Measurements from ENCODE around the gene UBE4B. TPM values are rescaled to one million over a fixed set of nuclear protein-coding genes. Genes with fewer than 3 reads are reported as not detected.

Gene UBE4B
- polyA plus RNA-seq (2013): 43.2 and 44.4 TPM in 2 replicates

- Histone ChIP-seq H3K79me2 (ENCODE audit: control insufficient read depth, insufficient read depth, low read length, poor library complexity) (peaks cover 10% of the 10 kb centered on the region), H2BK12ac (ENCODE audit: low read length) (peak within 1 kb of the TSS; percentile 96), H3K9ac (ENCODE audit: low read length) (peak within 1 kb of the TSS; percentile 90), H2BK5ac (ENCODE audit: low read depth, low read length, poor library complexity) (peak within 1 kb of the TSS; percentile 92), H3K4me3 (ENCODE audit: low read depth, low read length) (peak within 1 kb of the TSS; percentile 96), H2BK120ac (ENCODE audit: insufficient read depth, low read length, poor library complexity) (peak within 1 kb of the TSS; percentile 97), H4K8ac (ENCODE audit: low read depth, low read length) (peak within 1 kb of the TSS; percentile 99), H3K23ac (ENCODE audit: low read length) (no peak within 1 kb of the TSS), H3K27me3 (ENCODE audit: insufficient read depth, low read length) (no peaks in the 10 kb centered on the region), H3K4ac (ENCODE audit: low read depth, low read length) (peak within 1 kb of the TSS; percentile 66), H3K14ac (ENCODE audit: low read length) (peak within 1 kb of the TSS; percentile 89), H3K79me1 (ENCODE audit: low read length) (peaks cover 13% of the 10 kb centered on the region), H4K12ac (ENCODE audit: low read depth, low read length) (peak within 1 kb of the TSS; percentile 86), H3K9me3 (ENCODE audit: insufficient read depth, low read depth, low read length) (no peaks in the 10 kb centered on the region), H3K36me3 (ENCODE audit: control insufficient read depth in 1 of 2, insufficient read depth in 2 of 2, low read length in 2 of 2) (peaks cover under 1 to 2% of the 10 kb centered on the region in 2 experiments), H2AK5ac (ENCODE audit: low read length) (peak within 1 kb of the TSS; percentile 49), H3K4me1 (ENCODE audit: control insufficient read depth in 1 of 2, insufficient read depth in 2 of 2, low read length in 2 of 2) (peaks cover 0 to 3% of the 10 kb centered on the region in 2 experiments), H2AFZ (ENCODE audit: insufficient read depth, low read length, poor library complexity) (peak within 1 kb of the TSS; percentile 100), H3K4me2 (ENCODE audit: low read length) (peak within 1 kb of the TSS; percentile 60), H3K18ac (ENCODE audit: low read length) (peak within 1 kb of the TSS; percentile 93), H4K91ac (ENCODE audit: low read depth, low read length) (peak within 1 kb of the TSS; percentile 86), H3K27ac (ENCODE audit: low read depth, low read length) (peak within 1 kb of the TSS; percentile 92)
- peak; percentile 99 for DNase-seq
- no CpG with 5 or more reads among the region's 73 CpGs for WGBS (ENCODE audit: extremely low coverage, insufficient coverage, insufficient read length)
Observed at GRCh38 chr1:10032590-10033358, at the start of gene UBE4B. Gene UBE4B (plus strand): TSS chr1:10032958. CDS start chr1:10033671, 713 bp downstream.

GRCh38 chr1:9984253-9984652, 48.5 kb upstream of the UBE4B start:
- no peak for DNase-seq
- no peak overlapping the region for H2BK120ac ChIP-seq (ENCODE audit: insufficient read depth, low read length, poor library complexity)
- H3K23ac ChIP-seq (ENCODE audit: low read length): no peak overlapping the region
- H3K36me3 ChIP-seq (ENCODE audit: control insufficient read depth in 1 of 2, insufficient read depth in 2 of 2, low read length in 2 of 2): peaks cover 7 to 9% of the 10 kb centered on the region in 2 experiments
- no peak overlapping the region for H2AK5ac ChIP-seq (ENCODE audit: low read length)
- no peak overlapping the region for H2BK12ac ChIP-seq (ENCODE audit: low read length)
- H3K79me1 ChIP-seq (ENCODE audit: low read length): no peaks in the 10 kb centered on the region
- no peak overlapping the region for H4K12ac ChIP-seq (ENCODE audit: low read depth, low read length)
- no peak overlapping the region for H3K9ac ChIP-seq (ENCODE audit: low read length)
- no peak overlapping the region for H4K91ac ChIP-seq (ENCODE audit: low read depth, low read length)
- no peak overlapping the region for H3K14ac ChIP-seq (ENCODE audit: low read length)
- H3K18ac ChIP-seq (ENCODE audit: low read length): no peak overlapping the region
- no peak overlapping the region for H3K4me2 ChIP-seq (ENCODE audit: low read length)
- H3K79me2 ChIP-seq (ENCODE audit: control insufficient read depth, insufficient read depth, low read length, poor library complexity): no peaks in the 10 kb centered on the region
- no peak overlapping the region for H3K4ac ChIP-seq (ENCODE audit: low read depth, low read length)
- no peaks in the 10 kb centered on the region for H3K27me3 ChIP-seq (ENCODE audit: insufficient read depth, low read length)
- H3K4me3 ChIP-seq (ENCODE audit: low read depth, low read length): no peak overlapping the region
- no peak overlapping the region for H2AFZ ChIP-seq (ENCODE audit: insufficient read depth, low read length, poor library complexity)
- no peaks in the 10 kb centered on the region for H3K4me1 ChIP-seq (ENCODE audit: control insufficient read depth in 1 of 2, insufficient read depth in 2 of 2, low read length in 2 of 2)
- H4K8ac ChIP-seq (ENCODE audit: low read depth, low read length): no peak overlapping the region
- no peak overlapping the region for H3K27ac ChIP-seq (ENCODE audit: low read depth, low read length)
- no peak overlapping the region for H2BK5ac ChIP-seq (ENCODE audit: low read depth, low read length, poor library complexity)
- no CpG with 5 or more reads among the region's 5 CpGs for WGBS (ENCODE audit: extremely low coverage, insufficient coverage, insufficient read length)
- no peaks in the 10 kb centered on the region for H3K9me3 ChIP-seq (ENCODE audit: insufficient read depth, low read depth, low read length)

GRCh38 chr1:9985001-9985400, 47.8 kb upstream of the UBE4B start:
- Histone ChIP-seq H3K4me3 (ENCODE audit: low read depth, low read length) (no peak overlapping the region), H4K8ac (ENCODE audit: low read depth, low read length) (no peak overlapping the region), H3K9ac (ENCODE audit: low read length) (no peak overlapping the region), H3K18ac (ENCODE audit: low read length) (no peak overlapping the region), H3K4ac (ENCODE audit: low read depth, low read length) (no peak overlapping the region), H3K79me2 (ENCODE audit: control insufficient read depth, insufficient read depth, low read length, poor library complexity) (no peaks in the 10 kb centered on the region), H2BK120ac (ENCODE audit: insufficient read depth, low read length, poor library complexity) (no peak overlapping the region), H4K91ac (ENCODE audit: low read depth, low read length) (no peak overlapping the region), H3K9me3 (ENCODE audit: insufficient read depth, low read depth, low read length) (no peaks in the 10 kb centered on the region), H3K79me1 (ENCODE audit: low read length) (no peaks in the 10 kb centered on the region), H3K27me3 (ENCODE audit: insufficient read depth, low read length) (no peaks in the 10 kb centered on the region), H4K12ac (ENCODE audit: low read depth, low read length) (no peak overlapping the region), H2AFZ (ENCODE audit: insufficient read depth, low read length, poor library complexity) (no peak overlapping the region), H3K36me3 (ENCODE audit: control insufficient read depth in 1 of 2, insufficient read depth in 2 of 2, low read length in 2 of 2) (peaks cover 7 to 9% of the 10 kb centered on the region in 2 experiments), H3K27ac (ENCODE audit: low read depth, low read length) (no peak overlapping the region), H3K4me1 (ENCODE audit: control insufficient read depth in 1 of 2, insufficient read depth in 2 of 2, low read length in 2 of 2) (no peaks in the 10 kb centered on the region), H3K14ac (ENCODE audit: low read length) (no peak overlapping the region), H2BK12ac (ENCODE audit: low read length) (no peak overlapping the region), H3K4me2 (ENCODE audit: low read length) (no peak overlapping the region), H2BK5ac (ENCODE audit: low read depth, low read length, poor library complexity) (no peak overlapping the region), H2AK5ac (ENCODE audit: low read length) (no peak overlapping the region), H3K23ac (ENCODE audit: low read length) (no peak overlapping the region)
- no peak for DNase-seq
- no CpG with 5 or more reads among the region's 6 CpGs for WGBS (ENCODE audit: extremely low coverage, insufficient coverage, insufficient read length)

- Histone ChIP-seq H3K27ac (ENCODE audit: low read depth, low read length) (no peak overlapping the region), H3K79me2 (ENCODE audit: control insufficient read depth, insufficient read depth, low read length, poor library complexity) (no peaks in the 10 kb centered on the region), H3K27me3 (ENCODE audit: insufficient read depth, low read length) (no peaks in the 10 kb centered on the region), H3K4me1 (ENCODE audit: control insufficient read depth in 1 of 2, insufficient read depth in 2 of 2, low read length in 2 of 2) (no peaks in the 10 kb centered on the region), H3K14ac (ENCODE audit: low read length) (no peak overlapping the region), H3K18ac (ENCODE audit: low read length) (no peak overlapping the region), H2AFZ (ENCODE audit: insufficient read depth, low read length, poor library complexity) (no peak overlapping the region), H2BK5ac (ENCODE audit: low read depth, low read length, poor library complexity) (no peak overlapping the region), H3K9me3 (ENCODE audit: insufficient read depth, low read depth, low read length) (no peaks in the 10 kb centered on the region), H3K4me3 (ENCODE audit: low read depth, low read length) (no peak overlapping the region), H3K23ac (ENCODE audit: low read length) (no peak overlapping the region), H3K4ac (ENCODE audit: low read depth, low read length) (no peak overlapping the region), H3K36me3 (ENCODE audit: control insufficient read depth in 1 of 2, insufficient read depth in 2 of 2, low read length in 2 of 2) (no peaks in the 10 kb centered on the region), H2AK5ac (ENCODE audit: low read length) (no peak overlapping the region), H4K91ac (ENCODE audit: low read depth, low read length) (no peak overlapping the region), H3K79me1 (ENCODE audit: low read length) (no peaks in the 10 kb centered on the region), H3K4me2 (ENCODE audit: low read length) (no peak overlapping the region), H4K8ac (ENCODE audit: low read depth, low read length) (no peak overlapping the region), H4K12ac (ENCODE audit: low read depth, low read length) (no peak overlapping the region), H2BK120ac (ENCODE audit: insufficient read depth, low read length, poor library complexity) (no peak overlapping the region), H3K9ac (ENCODE audit: low read length) (no peak overlapping the region), H2BK12ac (ENCODE audit: low read length) (no peak overlapping the region)
- WGBS (ENCODE audit: extremely low coverage, insufficient coverage, insufficient read length): no CpG with 5 or more reads among the region's 5 CpGs
- DNase-seq: no peak
Observed at GRCh38 chr1:9989773-9990172, 43.0 kb upstream of the UBE4B start.
